K562 (cell line): ENCODE data around the gene ALG9. TPM values are rescaled to one million over a fixed set of nuclear protein-coding genes. Genes with fewer than 3 reads are reported as not detected.

Experiments used
- ATAC-seq: fragments of 200-7000 bp; cut with Tn5 transposase; 3 replicates; pipeline ENCODE4 v1.9.1; 2020; ENCODE audit warnings: moderate library complexity
- BruUV-seq: library from RNA; stranded (reverse); fragments of 400-500 nt; replicated peaks from 2 replicates; lab custom pipeline; 2021; lab: Mats Ljungman, UMichigan
- CTCF ChIA-PET: fragments of 300-600 bp; formaldehyde crosslinking; extraction: SDS; loops from one replicate; lab custom pipeline; 2021; ENCODE audit warnings: low intra/inter-chr PET ratio; lab: Yijun Ruan, JAX
- POLR2A ChIA-PET: fragments of 300-600, 350-650 bp; sonication (Branson Sonifier 250); formaldehyde crosslinking; extraction: SDS; loops from one replicate; lab custom pipeline; 2021; ENCODE audit warnings: antibody characterized with exemption, inconsistent platforms; lab: Yijun Ruan, JAX
- DNase-seq, 4 experiments: peaks; one replicate each; pipeline versions ENCODE4 v3.0.0 to v3.0.0-alpha.2; 2011 to 2018; ENCODE audit warnings: low spot score in 3 of 4, mixed read lengths in 3 of 4; ENCODE audit errors: extremely low read depth in 1 of 4
- FAIRE-seq: peaks from 2 replicates; lab custom pipeline; 2011; peaks lifted over from hg19 to GRCh38; lab: Jason Lieb, UNC
- H2AFZ ChIP-seq: 2 replicates; pipeline ENCODE4 v1.6.0; 2011; ENCODE audit warnings: low read depth, low read length, control low read depth, inconsistent platforms
- H3K27ac ChIP-seq: fragments of 200-600 bp; 3 replicates; pipeline ENCODE4 v1.8.0; 2011; ENCODE audit warnings: low read depth, mild to moderate bottlenecking, control low read depth, inconsistent platforms, low read length, moderate library complexity, mixed read lengths; ENCODE audit errors: extremely low read depth
- H3K27me3 ChIP-seq, 2 experiments: fragments of 300-600 bp in 1 of 2; 2 replicates in 1 of 2; 3 replicates in 1 of 2; pipeline versions ENCODE4 v1.6.0 to v1.8.0; 2011; ENCODE audit warnings: inconsistent platforms in 2 of 2, low read length in 2 of 2, mild to moderate bottlenecking in 1 of 2, mixed read lengths in 1 of 2, moderate library complexity in 1 of 2; ENCODE audit not compliant: control insufficient read depth in 2 of 2, insufficient read depth in 2 of 2
- H3K36me3 ChIP-seq: fragments of 300-600 bp; 3 replicates; pipeline ENCODE4 v1.8.0; 2011; ENCODE audit warnings: mild to moderate bottlenecking, low read length, inconsistent platforms; ENCODE audit not compliant: control insufficient read depth, insufficient read depth
- H3K4me1 ChIP-seq, 2 experiments: fragments of 200-600 bp in 1 of 2; replicated peaks in 1 of 2; 2 replicates in 1 of 2; 3 replicates in 1 of 2; pipeline versions ENCODE4 v1.5.1 to v1.8.0; 2011; ENCODE audit warnings: inconsistent platforms in 2 of 2, low read length in 2 of 2, mild to moderate bottlenecking in 1 of 2, mixed read lengths in 1 of 2, moderate library complexity in 1 of 2; ENCODE audit not compliant: control insufficient read depth in 2 of 2, insufficient read depth in 2 of 2
- H3K4me2 ChIP-seq: 2 replicates; pipeline ENCODE4 v1.6.1; 2011; ENCODE audit warnings: low read length, control low read depth, inconsistent platforms, mixed read lengths; ENCODE audit not compliant: insufficient read depth
- H3K4me3 ChIP-seq: fragments of 200-600 bp; sonication (generic), shearing (Covaris generic); 2 replicates; pipeline ENCODE4 v1.5.1; 2016; ENCODE audit warnings: control low read depth, inconsistent platforms
- H3K79me2 ChIP-seq: fragments of 200-600 bp; 3 replicates; pipeline ENCODE4 v1.8.0; 2011; ENCODE audit warnings: low read length, inconsistent platforms; ENCODE audit not compliant: control insufficient read depth, insufficient read depth
- H3K9ac ChIP-seq, 2 experiments: 2 replicates each; pipeline versions ENCODE4 v1.6.0 to v1.6.1; 2011; ENCODE audit warnings: low read depth in 2 of 2, low read length in 2 of 2, control low read depth in 1 of 2, inconsistent platforms in 1 of 2, mild to moderate bottlenecking in 1 of 2, mixed read lengths in 1 of 2; ENCODE audit not compliant: insufficient read depth in 1 of 2
- H3K9me1 ChIP-seq: one replicate; pipeline ENCODE4 v1.6.0; 2011; ENCODE audit warnings: inconsistent platforms, mild to moderate bottlenecking, low read length, moderate library complexity; ENCODE audit not compliant: control insufficient read depth, insufficient read depth
- H3K9me3 ChIP-seq: replicated peaks from 2 replicates; pipeline ENCODE4 v1.5.1; 2011; ENCODE audit warnings: low read depth, low read length, inconsistent platforms; ENCODE audit not compliant: control insufficient read depth, insufficient read depth
- H4K20me1 ChIP-seq: replicated peaks from 2 replicates; pipeline ENCODE4 v1.6.1; 2011; ENCODE audit warnings: low read length, inconsistent platforms, mixed read lengths; ENCODE audit not compliant: control insufficient read depth, insufficient read depth
- HDGF ChIP-seq: fragments of 450-650 bp; IDR thresholded peaks from 2 replicates; pipeline ENCODE4 v1.6.1; 2016
- HNRNPH1 ChIP-seq: fragments of 200-400 bp; formaldehyde crosslinking; optimal IDR thresholded peaks from 2 replicates; pipeline ENCODE3; 2017; ENCODE audit warnings: low read depth, mild to moderate bottlenecking, low read length, moderate library complexity
- TBP ChIP-seq: optimal IDR thresholded peaks from 2 replicates; pipeline ENCODE3; 2011; ENCODE audit warnings: low read depth, low read length, improper control_type of control experiment
- TOE1 ChIP-seq, 2 experiments: fragments of 450-650 bp in 1 of 2; sonication (generic) in 1 of 2; formaldehyde crosslinking in 1 of 2; IDR thresholded peaks; 2 replicates each; pipeline versions ENCODE4 v1.7.1 to v1.8.0; 2016 to 2022; ENCODE audit warnings: borderline replicate concordance in 2 of 2, mild to moderate bottlenecking in 2 of 2, antibody characterized with exemption in 1 of 2, inconsistent platforms in 1 of 2, low read depth in 1 of 2, missing genetic modification reagents in 1 of 2, moderate library complexity in 1 of 2
- XRCC3 ChIP-seq: fragments of 450-650 bp; IDR thresholded peaks from 2 replicates; pipeline ENCODE4 v1.6.1; 2017; ENCODE audit warnings: mild to moderate bottlenecking, moderate library complexity
- ZBTB11 ChIP-seq, 3 experiments: fragments of 200-800 bp in 1 of 3; fragments of 250-450 bp in 1 of 3; fragments of 450-650 bp in 1 of 3; sonication (Bioruptor Pico) in 1 of 3; sonication (Bioruptor generic) in 1 of 3; formaldehyde crosslinking in 1 of 3; IDR thresholded peaks; 2 replicates each; pipeline versions ENCODE4 v1.6.1 to v1.8.0; 2016 to 2022; ENCODE audit warnings: mild to moderate bottlenecking in 2 of 3, missing genetic modification characterization in 2 of 3, missing compliant biosample characterization in 1 of 3, moderate library complexity in 1 of 3
- ZNF431 ChIP-seq: sonication (generic); formaldehyde crosslinking; IDR thresholded peaks from 2 replicates; pipeline ENCODE4 v1.8.0; 2022; ENCODE audit warnings: mild to moderate bottlenecking, missing genetic modification reagents
- in situ Hi-C: fragments of 300-500 bp; cut with MboI; formaldehyde crosslinking; loops from 4 replicates; pipeline ENCODE4 v1.15.0; 2018; ENCODE audit warnings: inconsistent platforms, mixed read lengths
- intact Hi-C: fragments of 100-400 bp; cut with micrococcal nuclease; formaldehyde crosslinking; loops from 2 replicates; pipeline ENCODE4 v1.14.2; 2022
- polyA plus RNA-seq, 8 experiments: library from polyadenylated mRNA; depleted of rRNA in 4 of 8; stranded (reverse) in 5 of 8; unstranded in 3 of 8; fragments of >200 nt; fragmentation: Nextera tagmentation in 2 of 8; fragmentation: Illumina TruSeq in 1 of 8; extraction: Ambion mirVana in 2 of 8; extraction: Trizol in 1 of 8; gene quantifications; 2 replicates each; pipeline versions ENCODE4 v1.2.1 to v1.2.3, GENCODE V29; 2011 to 2014; ENCODE audit warnings: inconsistent platforms in 1 of 8, missing spikeins in 1 of 8
- total RNA-seq, 7 experiments: library from RNA; depleted of rRNA in 6 of 7; stranded (reverse); fragments of >200 nt in 6 of 7; fragmentation: Illumina TruSeq in 2 of 7; extraction: Trizol in 2 of 7; gene quantifications; 2 replicates each; pipeline versions ENCODE4 v1.2.1 to v1.2.3, GENCODE V29; 2011 to 2021; ENCODE audit warnings: low replicate concordance in 1 of 7

The ALG9 gene
- total and polyA plus RNA-seq, 9 of the 15 experiments (the other 6 are each of a cell fraction or from before 2014, with no cell fraction given): 11.5 to 40.5 (median 24.9) TPM

- no peak overlapping the region for H2AFZ ChIP-seq
- in situ Hi-C loops (no loop called here), intact Hi-C loops (no loop called here)
- BruUV-seq: no TSS peak
- no peaks in the 10 kb centered on the region for H3K4me1 ChIP-seq
- H3K36me3 ChIP-seq: peaks cover 91% of the 10 kb centered on the region
- H3K4me2 ChIP-seq: no peak overlapping the region
- no peak for TF ChIP-seq XRCC3
- TF ChIP-seq ZNF431: no peak
- TF ChIP-seq TOE1 (IDR thresholded peaks at IDR 0.05; ENCODE audit: borderline replicate concordance): no peak
- no peak for TF ChIP-seq TOE1 (CRISPR knock-in tag; IDR thresholded peaks at IDR 0.05; ENCODE audit: borderline replicate concordance, low read depth)
- no peak for TF ChIP-seq HDGF
- no peak for TF ChIP-seq ZBTB11 (CRISPR knock-in tag; IDR thresholded peaks at IDR 0.05)
- no peak for TF ChIP-seq TBP
- TF ChIP-seq HNRNPH1: no peak
- ATAC-seq (no peak), DNase-seq (no peak), FAIRE-seq (no peak)
- no peaks in the 10 kb centered on the region for H3K9me3 ChIP-seq
- H3K9me1 ChIP-seq: no peaks in the 10 kb centered on the region
- H3K27ac ChIP-seq: no peak overlapping the region
- ChIA-PET POLR2A (no interaction called here), CTCF (no interaction called here)
- no peak overlapping the region for H3K9ac ChIP-seq
- no peaks in the 10 kb centered on the region for H3K79me2 ChIP-seq
- no peaks in the 10 kb centered on the region for H4K20me1 ChIP-seq
- H3K4me3 ChIP-seq: no peak overlapping the region
- H3K27me3 ChIP-seq: no peaks in the 10 kb centered on the region
Observed at GRCh38 chr11:111749646-111750045, 121.7 kb downstream of the ALG9 start.
